HepG2 (cell line): ENCODE measurements around the gene SIRT7. TPM values are rescaled to one million over a fixed set of nuclear protein-coding genes. Genes with fewer than 3 reads are reported as not detected.

Experiments used
- ARID5B ChIP-seq: IDR thresholded peaks from 2 replicates; pipeline ENCODE4 v1.4.0; 2020; ENCODE audit warnings: mild to moderate bottlenecking, missing genetic modification reagents
- CSRNP1 ChIP-seq: sonication (generic); formaldehyde crosslinking; IDR thresholded peaks from 2 replicates; pipeline ENCODE4 v1.8.1; 2023; ENCODE audit warnings: mild to moderate bottlenecking, missing genetic modification reagents
- ELF4 ChIP-seq: sonication (generic); formaldehyde crosslinking; IDR thresholded peaks from 2 replicates; pipeline ENCODE4 v1.5.0; 2020; ENCODE audit warnings: missing genetic modification reagents, mild to moderate bottlenecking, moderate library complexity, borderline replicate concordance
- ETS1 ChIP-seq: sonication (generic); formaldehyde crosslinking; IDR thresholded peaks from 2 replicates; pipeline ENCODE4 v1.4.0; 2020; ENCODE audit warnings: missing genetic modification reagents
- HMG20A ChIP-seq: IDR thresholded peaks from 2 replicates; pipeline ENCODE4 v1.6.1; 2016; ENCODE audit warnings: borderline replicate concordance
- KDM2A ChIP-seq: sonication (generic); formaldehyde crosslinking; IDR thresholded peaks from 2 replicates; pipeline ENCODE4 v1.4.0; 2020; ENCODE audit warnings: low read depth, missing genetic modification reagents, borderline replicate concordance
- RBFOX2 ChIP-seq: fragments of 200-400 bp; formaldehyde crosslinking; IDR thresholded peaks from 2 replicates; pipeline ENCODE4 v1.6.1; 2017; ENCODE audit warnings: low read depth, mild to moderate bottlenecking, low read length
- RBM39 ChIP-seq: fragments of 200-400 bp; formaldehyde crosslinking; IDR thresholded peaks from one replicate; pipeline ENCODE4 v1.6.1; 2018; ENCODE audit warnings: antibody characterized with exemption, mild to moderate bottlenecking, low read depth, low read length; ENCODE audit not compliant: poor library complexity, severe bottlenecking
- RORA ChIP-seq: sonication (generic); formaldehyde crosslinking; IDR thresholded peaks from 2 replicates; pipeline ENCODE4 v1.5.0; 2020; ENCODE audit warnings: mild to moderate bottlenecking, missing genetic modification reagents, moderate library complexity
- SAFB2 ChIP-seq: sonication (generic); formaldehyde crosslinking; IDR thresholded peaks from 2 replicates; pipeline ENCODE4 v1.5.1; 2020; ENCODE audit warnings: missing genetic modification reagents, low read depth, mild to moderate bottlenecking, borderline replicate concordance
- TAF1 ChIP-seq: sonication (generic); formaldehyde crosslinking; IDR thresholded peaks from 2 replicates; pipeline ENCODE4 v1.4.0; 2020; ENCODE audit warnings: missing genetic modification reagents
- TERF1 ChIP-seq: sonication (generic); formaldehyde crosslinking; IDR thresholded peaks from 2 replicates; pipeline ENCODE4 v1.8.0; 2022; ENCODE audit warnings: mild to moderate bottlenecking, missing genetic modification reagents, moderate library complexity
- ZNF276 ChIP-seq: sonication (generic); formaldehyde crosslinking; IDR thresholded peaks from 2 replicates; pipeline ENCODE4 v1.4.0; 2020; ENCODE audit warnings: mild to moderate bottlenecking, low read depth, missing genetic modification reagents
- ZNF441 ChIP-seq: sonication (generic); formaldehyde crosslinking; IDR thresholded peaks from 2 replicates; pipeline ENCODE4 v1.7.0; 2021; ENCODE audit warnings: missing genetic modification reagents, borderline replicate concordance
- ZNF614 ChIP-seq: IDR thresholded peaks from 2 replicates; pipeline ENCODE4 v1.6.1; 2018; ENCODE audit warnings: missing biosample characterization, missing genetic modification reagents, inconsistent platforms, borderline replicate concordance
- polyA plus RNA-seq, 8 experiments: library from polyadenylated mRNA; depleted of rRNA in 3 of 8; stranded (reverse) in 7 of 8; unstranded in 1 of 8; fragments of >200 nt; fragmentation: Illumina TruSeq in 4 of 8; extraction: Trizol in 4 of 8; gene quantifications; 2 replicates each; pipeline versions ENCODE4 v1.2.1 to v1.2.3, GENCODE V29; 2011 to 2016; ENCODE audit warnings: low read depth in 4 of 8, missing spikeins in 1 of 8, mixed read lengths in 1 of 8; ENCODE audit not compliant: insufficient read depth in 1 of 8
- total RNA-seq, 5 experiments: library from RNA; depleted of rRNA; stranded (reverse); fragments of >200 nt; fragmentation: Illumina TruSeq; extraction: Trizol; gene quantifications; 2 replicates each; pipeline ENCODE4 v1.2.3, GENCODE V29; 2016; ENCODE audit warnings: low read depth in 1 of 5

Gene SIRT7
- total and polyA plus RNA-seq, 2 of the 13 experiments (the other 11 are each of a cell fraction or from before 2014, with no cell fraction given), result 8.3 to 24.8 TPM

GRCh38 chr17:81866440-81867169 is 51.4 kb downstream of the SIRT7 start (continued):
- TF ChIP-seq ETS1 (0 out of 2 replicates have a peak, but pooled peaks have one; percentile 11), SAFB2 (peak; percentile 48; the same call in 1 of the 2 replicates), HMG20A (CRISPR knock-in tag) (no peak), RORA (CRISPR knock-in tag) (no peak), CSRNP1 (CRISPR knock-in tag) (0 out of 2 replicates have a peak, but pooled peaks have one; percentile 13), RBM39 (peak; percentile 62), ELF4 (0 out of 2 replicates have a peak, but pooled peaks have one; percentile 44), KDM2A (CRISPR knock-in tag) (peak; percentile 9; the same call in 1 of the 2 replicates), ZNF276 (CRISPR knock-in tag) (no peak), TAF1 (CRISPR knock-in tag) (peak; percentile 50; the same call in 1 of the 2 replicates), RBFOX2 (peak; percentile 96; the same call in 1 of the 2 replicates), ZNF614 (0 out of 2 replicates have a peak, but pooled peaks have one; percentile 3), ZNF441 (CRISPR knock-in tag) (0 out of 2 replicates have a peak, but pooled peaks have one; percentile 11), TERF1 (CRISPR knock-in tag) (no peak), ARID5B (CRISPR knock-in tag) (no peak)
